Epithelial cell of esophagus (primary cell): ENCODE data around the gene TM4SF4.

Source experiments
- DNase-seq: peaks from one replicate; pipeline ENCODE4 v3.0.0; 2010; ENCODE audit warnings: low read depth
- H3K4me3 ChIP-seq: 2 replicates; pipeline ENCODE4 v1.5.1; 2011; ENCODE audit warnings: mild to moderate bottlenecking, low read length, control low read depth
- CTCF ChIP-seq: IDR thresholded peaks from 2 replicates; pipeline ENCODE4 v1.5.1; 2011; ENCODE audit warnings: low read depth, mild to moderate bottlenecking, low read length, control low read depth, inconsistent platforms; ENCODE audit not compliant: insufficient read depth; ENCODE audit errors: missing control alignments

The TM4SF4 gene

GRCh38 chr3:149474250-149474817, at the start of gene TM4SF4:
Gene TM4SF4, plus strand, starts transcription at chr3:149474697. Its CDS starts 181 bp downstream, at chr3:149474878.
- H3K4me3 ChIP-seq: no peak within 1 kb of the TSS
- DNase-seq: no peak
- no peak for TF ChIP-seq CTCF

GRCh38 chr3:149424918-149425317, 49.6 kb upstream of the TM4SF4 start:
- DNase-seq: no peak
- H3K4me3 ChIP-seq: no peak overlapping the region
- no peak for TF ChIP-seq CTCF

- H3K4me3 ChIP-seq: no peak overlapping the region
- TF ChIP-seq CTCF: no peak
- DNase-seq: no peak
These were observed 48.2 kb upstream of the TM4SF4 start for GRCh38 chr3:149426325-149426724.

GRCh38 chr3:149428087-149428486, 46.4 kb upstream of the TM4SF4 start:
- DNase-seq: no peak
- no peak overlapping the region for H3K4me3 ChIP-seq
- TF ChIP-seq CTCF: no peak

GRCh38 chr3:149430216-149430615, 44.3 kb upstream of the TM4SF4 start:
- no peak for DNase-seq
- no peak for TF ChIP-seq CTCF
- no peak overlapping the region for H3K4me3 ChIP-seq

- DNase-seq: no peak
- H3K4me3 ChIP-seq: no peak overlapping the region
- TF ChIP-seq CTCF: no peak
These were observed 42.3 kb upstream of the TM4SF4 start for GRCh38 chr3:149432149-149432548.
